ENCODE results near the gene COL24A1.

DNA sequence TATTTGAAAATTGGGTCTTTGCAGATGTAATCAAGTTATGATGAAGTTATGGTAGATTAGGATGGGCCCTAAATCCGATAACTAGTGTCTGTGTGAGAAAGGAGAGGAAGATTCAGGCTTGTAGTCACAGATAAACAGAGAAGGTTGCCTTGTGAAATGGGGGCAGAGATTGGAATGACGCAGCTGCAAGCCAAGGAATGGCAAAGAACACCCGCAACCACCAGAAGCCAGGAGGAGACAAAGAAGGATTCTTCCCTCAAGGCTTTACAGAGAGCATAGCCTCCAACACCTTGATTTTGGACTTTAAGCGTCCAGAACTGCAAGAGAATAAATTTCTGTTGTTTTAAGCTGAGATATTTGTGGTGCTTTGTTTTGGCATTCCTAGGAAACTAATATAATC is 35.4 kb upstream of the COL24A1 start:
- TF ChIP-seq FOXP2 (optimal IDR thresholded peaks at IDR 0.05; ENCODE audit: control extremely low read depth, extremely low read length, insufficient read depth) = no peak
- TF ChIP-seq EZH2 (IDR thresholded peaks at IDR 0.05) = no peak
